Smooth muscle cell (in vitro differentiated cells): ENCODE results near the gene FBXL17. TPM values are rescaled to one million over a fixed set of nuclear protein-coding genes. Genes with fewer than 3 reads are reported as not detected.

Experiments used
- DNase-seq: peaks from one replicate; lab custom pipeline; 2025; ENCODE audit not compliant: unreplicated experiment; lab: John Stamatoyannopoulos, UW
- H2AFZ ChIP-seq: fragments of 200-600 bp; sonication (generic); 2 replicates; pipeline ENCODE4 v1.6.0; 2016; ENCODE audit warnings: antibody characterized with exemption, low read depth, mild to moderate bottlenecking
- H3F3A ChIP-seq: fragments of 200-600 bp; sonication (generic); 2 replicates; pipeline ENCODE4 v1.6.0; 2017; ENCODE audit warnings: antibody characterized with exemption, low read depth
- H3K27ac ChIP-seq: fragments of 200-600 bp; sonication (generic); 2 replicates; pipeline ENCODE4 v1.5.1; 2016; ENCODE audit warnings: low read depth, mild to moderate bottlenecking
- H3K27me3 ChIP-seq: fragments of 200-600 bp; sonication (generic); 2 replicates; pipeline ENCODE4 v1.6.1; 2016; ENCODE audit warnings: low read depth, mild to moderate bottlenecking
- H3K36me3 ChIP-seq: fragments of 200-600 bp; sonication (generic); 2 replicates; pipeline ENCODE4 v1.5.1; 2016; ENCODE audit warnings: low read depth
- H3K4me1 ChIP-seq: fragments of 200-600 bp; sonication (generic); 2 replicates; pipeline ENCODE4 v1.5.1; 2016; ENCODE audit warnings: low read depth
- H3K4me2 ChIP-seq: fragments of 200-600 bp; sonication (generic); 2 replicates; pipeline ENCODE4 v1.6.0; 2016; ENCODE audit warnings: mild to moderate bottlenecking
- H3K4me3 ChIP-seq: fragments of 200-600 bp; sonication (generic); 2 replicates; pipeline ENCODE4 v1.5.1; 2016; ENCODE audit warnings: mild to moderate bottlenecking
- H3K79me2 ChIP-seq: fragments of 200-600 bp; sonication (generic); 2 replicates; pipeline ENCODE4 v1.6.0; 2016; ENCODE audit warnings: low read depth, mild to moderate bottlenecking
- H3K9ac ChIP-seq: fragments of 200-600 bp; sonication (generic); 2 replicates; pipeline ENCODE4 v1.6.0; 2016; ENCODE audit warnings: low read depth
- H3K9me3 ChIP-seq: fragments of 200-600 bp; sonication (generic); replicated peaks from 2 replicates; pipeline ENCODE4 v1.5.1; 2016; ENCODE audit warnings: low read depth
- H4K20me1 ChIP-seq: fragments of 200-600 bp; sonication (generic); 2 replicates; pipeline ENCODE4 v1.6.0; 2016; ENCODE audit warnings: low read depth
- CTCF ChIP-seq: fragments of 200-600 bp; sonication (generic); IDR thresholded peaks from 2 replicates; pipeline ENCODE4 v1.5.1; 2017; ENCODE audit warnings: borderline replicate concordance, mild to moderate bottlenecking, antibody characterized with exemption; ENCODE audit not compliant: insufficient read depth, poor library complexity, severe bottlenecking
- WGBS: methylation state at CpG from one replicate; pipeline ENCODE4 v1.1.7; 2016; ENCODE audit warnings: low lambda C conversion rate; 5-methylcytosine and 5-hydroxymethylcytosine counted together
- polyA plus RNA-seq: library from polyadenylated mRNA; unstranded; fragments of >200 nt; fragmentation: Nextera tagmentation; extraction: Ambion mirVana; gene quantifications from 2 replicates; pipeline ENCODE4 v1.2.1, GENCODE V29; 2016
- total RNA-seq: library from RNA; depleted of rRNA; stranded (reverse); fragments of >200 nt; gene quantifications from 2 replicates; pipeline ENCODE4 v1.2.3, GENCODE V29; 2014

Gene FBXL17
- total and polyA plus RNA-seq, 2 experiments from 2014 or later = 5.4 to 16.0 TPM

DNA sequence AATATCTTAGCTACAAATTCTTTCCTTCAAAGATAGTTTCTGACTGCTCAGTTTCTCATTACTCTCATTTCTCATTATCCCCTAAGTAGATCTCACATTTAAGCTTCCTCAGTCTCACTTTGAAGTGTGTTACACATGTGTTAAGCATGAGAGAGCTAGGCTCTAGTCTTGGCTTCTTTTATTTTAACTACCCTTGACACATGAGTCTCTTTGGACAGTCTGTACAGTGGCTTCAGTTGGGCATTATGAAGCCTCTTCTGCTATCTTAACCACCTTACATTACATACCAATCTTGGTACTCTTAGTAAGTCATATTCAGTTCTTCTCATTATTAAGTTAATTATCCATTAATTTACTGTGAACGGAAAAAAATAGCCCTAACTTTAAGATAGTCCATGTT is 232.5 kb downstream of the FBXL17 start:
- Histone ChIP-seq H3K4me2 (no peak overlapping the region), H3K9ac (no peak overlapping the region), H4K20me1 (no peaks in the 10 kb centered on the region), H3K36me3 (peaks cover 3% of the 10 kb centered on the region), H3K9me3 (no peaks in the 10 kb centered on the region), H3K4me3 (no peak overlapping the region), H3K4me1 (no peaks in the 10 kb centered on the region), H2AFZ (no peak overlapping the region), H3K79me2 (no peaks in the 10 kb centered on the region), H3F3A (no peaks in the 10 kb centered on the region), H3K27me3 (no peaks in the 10 kb centered on the region), H3K27ac (no peak overlapping the region)
- TF ChIP-seq CTCF = no peak
- WGBS = 90% methylated on average over 1 of the region's 1 CpG
- no peak for DNase-seq

- no peaks in the 10 kb centered on the region for H3F3A ChIP-seq
- no peaks in the 10 kb centered on the region for H3K9me3 ChIP-seq
- H3K27ac ChIP-seq = no peak overlapping the region
- peaks cover 3% of the 10 kb centered on the region for H3K36me3 ChIP-seq
- DNase-seq = no peak
- no peak overlapping the region for H2AFZ ChIP-seq
- no peaks in the 10 kb centered on the region for H3K27me3 ChIP-seq
- TF ChIP-seq CTCF = peak; percentile 49
- H3K4me1 ChIP-seq = peaks cover 5% of the 10 kb centered on the region
- no peak overlapping the region for H3K9ac ChIP-seq
- H3K4me3 ChIP-seq = no peak overlapping the region
- H3K4me2 ChIP-seq = no peak overlapping the region
- H4K20me1 ChIP-seq = no peaks in the 10 kb centered on the region
- H3K79me2 ChIP-seq = no peaks in the 10 kb centered on the region
Measured at GRCh38 chr5:108148715-108149139, 233.2 kb downstream of the FBXL17 start.

DNA sequence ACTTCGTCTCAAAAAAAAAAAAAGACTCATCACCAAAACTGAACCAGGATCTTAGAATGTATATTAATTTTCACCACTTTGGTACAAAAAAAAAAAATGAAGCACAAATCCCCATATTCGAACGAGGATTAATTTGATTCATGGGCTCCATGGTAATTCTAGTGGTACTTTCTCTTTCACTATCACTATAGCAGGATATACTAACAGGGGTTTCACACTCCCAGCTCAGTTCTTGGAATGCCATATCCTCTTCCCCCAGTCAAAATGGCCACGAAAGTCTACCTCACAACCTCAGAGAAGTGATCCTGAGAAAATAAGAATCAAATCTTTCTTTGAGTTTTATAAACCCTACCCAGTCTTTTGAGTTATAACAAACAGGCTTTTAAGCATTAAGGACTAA is 235.7 kb downstream of the FBXL17 start:
- no peak overlapping the region for H3K27ac ChIP-seq

More for the DNA sequence above, 235.7 kb downstream of the FBXL17 start:
- Histone ChIP-seq H3K4me3 (no peak overlapping the region), H3K4me1 (peaks cover 12% of the 10 kb centered on the region), H3K9me3 (no peaks in the 10 kb centered on the region), H2AFZ (no peak overlapping the region), H3K9ac (no peak overlapping the region), H3K27me3 (no peaks in the 10 kb centered on the region), H4K20me1 (no peaks in the 10 kb centered on the region), H3K79me2 (no peaks in the 10 kb centered on the region), H3K36me3 (no peaks in the 10 kb centered on the region), H3F3A (no peaks in the 10 kb centered on the region), H3K4me2 (no peak overlapping the region)
- 99% methylated on average over 4 of the region's 4 CpGs for WGBS
- DNase-seq = no peak
- no peak for TF ChIP-seq CTCF
